ENCODE data around the gene ERCC6.

DNA sequence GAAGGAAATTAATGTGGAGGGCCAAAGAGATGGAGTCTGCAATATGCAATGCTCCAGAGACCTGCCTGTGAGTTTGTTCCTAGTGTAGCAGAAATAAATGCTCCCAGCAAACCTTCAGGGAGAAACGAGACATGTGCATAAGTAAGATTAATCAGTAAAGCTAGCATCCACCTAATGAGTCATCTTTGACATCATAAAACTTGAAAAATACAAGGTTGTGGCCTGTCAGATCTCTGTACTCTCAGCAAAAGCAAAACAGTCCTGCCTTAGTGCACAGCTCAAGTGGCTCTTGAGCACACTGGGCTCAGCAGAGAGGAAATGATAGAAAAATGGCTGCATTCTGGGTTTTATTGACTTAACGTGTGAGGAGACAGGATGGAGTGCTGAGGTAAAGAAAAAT lies 32.5 kb upstream of the ERCC6 start:
- TF ChIP-seq, protein P1, sequence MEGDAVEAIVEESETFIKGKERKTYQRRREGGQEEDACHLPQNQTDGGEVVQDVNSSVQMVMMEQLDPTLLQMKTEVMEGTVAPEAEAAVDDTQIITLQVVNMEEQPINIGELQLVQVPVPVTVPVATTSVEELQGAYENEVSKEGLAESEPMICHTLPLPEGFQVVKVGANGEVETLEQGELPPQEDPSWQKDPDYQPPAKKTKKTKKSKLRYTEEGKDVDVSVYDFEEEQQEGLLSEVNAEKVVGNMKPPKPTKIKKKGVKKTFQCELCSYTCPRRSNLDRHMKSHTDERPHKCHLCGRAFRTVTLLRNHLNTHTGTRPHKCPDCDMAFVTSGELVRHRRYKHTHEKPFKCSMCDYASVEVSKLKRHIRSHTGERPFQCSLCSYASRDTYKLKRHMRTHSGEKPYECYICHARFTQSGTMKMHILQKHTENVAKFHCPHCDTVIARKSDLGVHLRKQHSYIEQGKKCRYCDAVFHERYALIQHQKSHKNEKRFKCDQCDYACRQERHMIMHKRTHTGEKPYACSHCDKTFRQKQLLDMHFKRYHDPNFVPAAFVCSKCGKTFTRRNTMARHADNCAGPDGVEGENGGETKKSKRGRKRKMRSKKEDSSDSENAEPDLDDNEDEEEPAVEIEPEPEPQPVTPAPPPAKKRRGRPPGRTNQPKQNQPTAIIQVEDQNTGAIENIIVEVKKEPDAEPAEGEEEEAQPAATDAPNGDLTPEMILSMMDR (IDR thresholded peaks at IDR 0.05; ENCODE audit: insufficient read depth, low read length, poor library complexity, severe bottlenecking): no peak
- no peak for TF ChIP-seq EZH2phosphoT487 (conservative IDR thresholded peaks at IDR 0.05; ENCODE audit: low read length)
